ENCODE data around the gene TRAF3. TPM values are rescaled to one million over a fixed set of nuclear protein-coding genes. Genes with fewer than 3 reads are reported as not detected.

TRAF3 gene
- total RNA-seq, 1 experiment from 2014 or later: 49.3 TPM

DNA sequence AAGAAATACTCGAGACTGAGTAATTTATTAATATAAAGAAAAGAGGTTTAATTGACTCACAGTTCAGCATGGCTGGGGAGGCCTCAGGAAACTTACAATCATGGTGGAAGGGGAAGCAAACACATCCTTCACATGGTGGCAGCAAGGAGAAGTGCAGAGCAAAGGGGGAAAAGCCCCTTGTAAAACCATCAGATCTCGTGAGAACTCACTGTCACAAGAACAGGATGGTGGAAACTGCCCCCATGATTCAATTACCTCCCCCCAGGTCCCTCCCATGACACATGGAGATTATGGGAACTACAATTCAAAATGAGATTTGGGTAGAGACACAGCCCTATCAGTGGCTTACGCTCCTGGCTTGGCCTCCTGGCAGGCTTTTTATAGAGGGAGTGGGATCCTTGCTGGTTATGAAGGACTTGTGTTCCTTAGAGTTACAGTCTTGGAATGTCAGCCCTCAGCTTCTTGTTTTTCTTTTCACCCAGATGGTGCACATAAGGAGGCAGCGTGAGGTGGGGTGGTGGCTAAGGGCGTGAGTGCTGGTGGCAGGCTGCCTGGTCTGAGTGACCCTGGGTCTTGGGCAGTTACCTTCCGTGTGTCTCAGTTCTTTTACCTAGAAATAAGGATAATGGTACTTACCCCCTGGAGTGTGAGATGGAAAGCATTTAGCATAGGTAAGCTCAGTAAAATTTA, 25.7 kb downstream of the TRAF3 start:
- no peaks in the 10 kb centered on the region for H3K9me3 ChIP-seq (ENCODE audit: low read depth, low read length, poor library complexity, severe bottlenecking)
- intact Hi-C loops (cut with micrococcal nuclease; ENCODE audit: unreplicated experiment): no loop called here
- no peak for DNase-seq (ENCODE audit: low spot score)
- no peaks in the 10 kb centered on the region for H3K36me3 ChIP-seq (ENCODE audit: insufficient read depth, low read length, poor library complexity, severe bottlenecking)
- TF ChIP-seq, protein P1, sequence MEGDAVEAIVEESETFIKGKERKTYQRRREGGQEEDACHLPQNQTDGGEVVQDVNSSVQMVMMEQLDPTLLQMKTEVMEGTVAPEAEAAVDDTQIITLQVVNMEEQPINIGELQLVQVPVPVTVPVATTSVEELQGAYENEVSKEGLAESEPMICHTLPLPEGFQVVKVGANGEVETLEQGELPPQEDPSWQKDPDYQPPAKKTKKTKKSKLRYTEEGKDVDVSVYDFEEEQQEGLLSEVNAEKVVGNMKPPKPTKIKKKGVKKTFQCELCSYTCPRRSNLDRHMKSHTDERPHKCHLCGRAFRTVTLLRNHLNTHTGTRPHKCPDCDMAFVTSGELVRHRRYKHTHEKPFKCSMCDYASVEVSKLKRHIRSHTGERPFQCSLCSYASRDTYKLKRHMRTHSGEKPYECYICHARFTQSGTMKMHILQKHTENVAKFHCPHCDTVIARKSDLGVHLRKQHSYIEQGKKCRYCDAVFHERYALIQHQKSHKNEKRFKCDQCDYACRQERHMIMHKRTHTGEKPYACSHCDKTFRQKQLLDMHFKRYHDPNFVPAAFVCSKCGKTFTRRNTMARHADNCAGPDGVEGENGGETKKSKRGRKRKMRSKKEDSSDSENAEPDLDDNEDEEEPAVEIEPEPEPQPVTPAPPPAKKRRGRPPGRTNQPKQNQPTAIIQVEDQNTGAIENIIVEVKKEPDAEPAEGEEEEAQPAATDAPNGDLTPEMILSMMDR (conservative IDR thresholded peaks at IDR 0.05; ENCODE audit: low read depth, low read length): no peak
- no peak for TF ChIP-seq EZH2 (IDR thresholded peaks at IDR 0.05; ENCODE audit: borderline replicate concordance, low read depth, low read length, poor library complexity, severe bottlenecking)
- H3K4me1 ChIP-seq (ENCODE audit: insufficient read depth, low read length, poor library complexity, severe bottlenecking): peaks cover 21% of the 10 kb centered on the region
- POLR2A ChIA-PET (ENCODE audit: low non-redundant PET): no interaction called here
- H3K4me3 ChIP-seq (ENCODE audit: low read depth, low read length, poor library complexity, severe bottlenecking): no peak overlapping the region
- no TSS peak for BruUV-seq (replicated peaks)
- no peaks in the 10 kb centered on the region for H3K27me3 ChIP-seq (replicated peaks; ENCODE audit: insufficient read depth, low read depth, low read length, poor library complexity)
- CTCF ChIA-PET: no interaction called here
- no peak overlapping the region for H3K27ac ChIP-seq (ENCODE audit: low read depth, low read length, poor library complexity, severe bottlenecking)

DNA sequence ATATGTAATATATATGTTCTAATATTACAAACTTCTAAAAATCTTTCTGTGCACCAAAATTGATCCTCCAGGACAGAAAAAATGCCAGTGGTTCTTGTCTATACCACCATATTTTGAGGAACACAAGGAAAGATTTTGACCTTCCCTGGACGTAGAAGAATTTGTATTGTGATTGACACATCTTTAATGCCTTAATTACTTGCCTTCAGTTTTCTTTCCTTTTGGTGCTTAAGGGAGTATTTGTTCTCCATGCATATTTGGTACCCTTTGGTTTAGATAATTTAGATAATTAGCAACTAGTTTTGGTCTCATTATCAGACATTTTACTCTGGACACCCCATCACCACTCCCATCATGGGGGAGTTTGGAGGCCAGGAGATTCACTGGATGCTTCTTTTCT, 27.6 kb downstream of the TRAF3 start:
- CTCF ChIA-PET: no interaction called here
- no peak for TF ChIP-seq EZH2 (IDR thresholded peaks at IDR 0.05; ENCODE audit: borderline replicate concordance, low read depth, low read length, poor library complexity, severe bottlenecking)
- TF ChIP-seq, protein P1 (conservative IDR thresholded peaks at IDR 0.05; ENCODE audit: low read depth, low read length): no peak
- no peak for DNase-seq (ENCODE audit: low spot score)

GRCh38 chr14:102805371-102805891, 28.2 kb downstream of the TRAF3 start:
- Histone ChIP-seq H3K4me3 (ENCODE audit: low read depth, low read length, poor library complexity, severe bottlenecking) (no peak overlapping the region), H3K36me3 (ENCODE audit: insufficient read depth, low read length, poor library complexity, severe bottlenecking) (no peaks in the 10 kb centered on the region), H3K4me1 (ENCODE audit: insufficient read depth, low read length, poor library complexity, severe bottlenecking) (peaks cover 2% of the 10 kb centered on the region), H3K27me3 (replicated peaks; ENCODE audit: insufficient read depth, low read depth, low read length, poor library complexity) (no peaks in the 10 kb centered on the region), H3K27ac (ENCODE audit: low read depth, low read length, poor library complexity, severe bottlenecking) (no peak overlapping the region), H3K9me3 (ENCODE audit: low read depth, low read length, poor library complexity, severe bottlenecking) (no peaks in the 10 kb centered on the region)
- BruUV-seq (replicated peaks): no TSS peak
- DNase-seq (ENCODE audit: low spot score): no peak
- POLR2A ChIA-PET (ENCODE audit: low non-redundant PET): no interaction called here
- TF ChIP-seq, protein P1 (conservative IDR thresholded peaks at IDR 0.05; ENCODE audit: low read depth, low read length): no peak
- TF ChIP-seq EZH2 (IDR thresholded peaks at IDR 0.05; ENCODE audit: borderline replicate concordance, low read depth, low read length, poor library complexity, severe bottlenecking): no peak
- intact Hi-C loops (cut with micrococcal nuclease; ENCODE audit: unreplicated experiment): no loop called here
- CTCF ChIA-PET: no interaction called here

More for the DNA sequence above, 27.6 kb downstream of the TRAF3 start:
- no peak overlapping the region for H3K4me3 ChIP-seq (ENCODE audit: low read depth, low read length, poor library complexity, severe bottlenecking)
- POLR2A ChIA-PET (ENCODE audit: low non-redundant PET): no interaction called here
- H3K4me1 ChIP-seq (ENCODE audit: insufficient read depth, low read length, poor library complexity, severe bottlenecking): peaks cover 8% of the 10 kb centered on the region
- no TSS peak for BruUV-seq (replicated peaks)
- no peaks in the 10 kb centered on the region for H3K9me3 ChIP-seq (ENCODE audit: low read depth, low read length, poor library complexity, severe bottlenecking)
- no peak overlapping the region for H3K27ac ChIP-seq (ENCODE audit: low read depth, low read length, poor library complexity, severe bottlenecking)
- intact Hi-C loops (cut with micrococcal nuclease; ENCODE audit: unreplicated experiment): no loop called here
- H3K36me3 ChIP-seq (ENCODE audit: insufficient read depth, low read length, poor library complexity, severe bottlenecking): no peaks in the 10 kb centered on the region
- no peaks in the 10 kb centered on the region for H3K27me3 ChIP-seq (replicated peaks; ENCODE audit: insufficient read depth, low read depth, low read length, poor library complexity)

Data from A673 (cell line).